GM23338 (cell line): ENCODE measurements around the gene NAA15. TPM values are rescaled to one million over a fixed set of nuclear protein-coding genes. Genes with fewer than 3 reads are reported as not detected.

Experiments used
- ATAC-seq: fragments of 200-7000 bp; cut with Tn5 transposase; 3 replicates; pipeline ENCODE4 v1.9.1; 2020
- DNase-seq: peaks from one replicate; pipeline ENCODE4 v3.0.0-alpha.2; 2015; ENCODE audit warnings: low spot score
- H2AFZ ChIP-seq: fragments of 200-600 bp; sonication (generic); 2 replicates; pipeline ENCODE4 v1.8.0; 2016; ENCODE audit warnings: antibody characterized with exemption, mild to moderate bottlenecking, moderate library complexity
- H3F3A ChIP-seq: fragments of 200-600 bp; sonication (generic); replicated peaks from 2 replicates; pipeline ENCODE4 v1.8.0; 2017; ENCODE audit warnings: antibody characterized with exemption, mixed run types, low read depth
- H3K27ac ChIP-seq: fragments of 200-600 bp; sonication (generic); 2 replicates; pipeline ENCODE4 v1.6.1; 2016; ENCODE audit warnings: low read depth
- H3K27me3 ChIP-seq: fragments of 200-600 bp; sonication (generic); 2 replicates; pipeline ENCODE4 v1.8.0; 2016; ENCODE audit warnings: mild to moderate bottlenecking, mixed run types, moderate library complexity; ENCODE audit not compliant: insufficient read depth
- H3K36me3 ChIP-seq: fragments of 200-600 bp; sonication (generic); 2 replicates; pipeline ENCODE4 v1.8.0; 2016; ENCODE audit warnings: mild to moderate bottlenecking; ENCODE audit not compliant: insufficient read depth
- H3K4me1 ChIP-seq: fragments of 200-600 bp; sonication (generic); 2 replicates; pipeline ENCODE4 v1.8.0; 2016; ENCODE audit warnings: mild to moderate bottlenecking, moderate library complexity; ENCODE audit not compliant: insufficient read depth
- H3K4me2 ChIP-seq: fragments of 200-600 bp; sonication (generic); 2 replicates; pipeline ENCODE4 v1.7.1; 2017; ENCODE audit warnings: mixed run types
- H3K4me3 ChIP-seq: fragments of 200-600 bp; sonication (generic); 2 replicates; pipeline ENCODE4 v1.6.1; 2016; ENCODE audit warnings: mixed run types
- H3K79me2 ChIP-seq: fragments of 200-600 bp; sonication (generic); replicated peaks from 2 replicates; pipeline ENCODE4 v1.8.0; 2017; ENCODE audit warnings: mild to moderate bottlenecking; ENCODE audit not compliant: insufficient read depth
- H3K9me2 ChIP-seq: fragments of 200-600 bp; sonication (generic); 2 replicates; pipeline ENCODE4 v1.8.0; 2017; ENCODE audit not compliant: insufficient read depth
- H4K20me1 ChIP-seq: fragments of 200-600 bp; sonication (generic); replicated peaks from 2 replicates; pipeline ENCODE4 v1.8.0; 2017; ENCODE audit warnings: mild to moderate bottlenecking; ENCODE audit not compliant: insufficient read depth
- H3K27ac Mint-ChIP-seq: 2 replicates; pipeline ENCODE4 v1.8.0; 2020; ENCODE audit warnings: inconsistent platforms, mild to moderate bottlenecking, moderate library complexity, mixed read lengths
- H3K27me3 Mint-ChIP-seq: 3 replicates; pipeline ENCODE4 v1.8.0; 2022; ENCODE audit warnings: low read depth, mild to moderate bottlenecking, moderate library complexity, mixed read lengths, inconsistent platforms; ENCODE audit not compliant: insufficient read depth, poor library complexity
- H3K36me3 Mint-ChIP-seq: 3 replicates; pipeline ENCODE4 v1.8.0; 2021; ENCODE audit warnings: low read depth, mild to moderate bottlenecking, inconsistent platforms, moderate library complexity, mixed read lengths
- H3K4me1 Mint-ChIP-seq: 3 replicates; pipeline ENCODE4 v1.8.0; 2020; ENCODE audit warnings: mild to moderate bottlenecking, inconsistent platforms, mixed read lengths
- H3K4me3 Mint-ChIP-seq: 3 replicates; pipeline ENCODE4 v1.8.0; 2021; ENCODE audit warnings: moderate library complexity, mild to moderate bottlenecking, inconsistent platforms, mixed read lengths
- H3K9me3 Mint-ChIP-seq: 3 replicates; pipeline ENCODE4 v1.8.0; 2020; ENCODE audit warnings: moderate library complexity, mild to moderate bottlenecking, inconsistent platforms, mixed read lengths
- CREB1 ChIP-seq: fragments of 250-450 bp; sonication (Bioruptor Pico); IDR thresholded peaks from 2 replicates; pipeline ENCODE4 v1.5.0; 2020; ENCODE audit warnings: low read depth, mild to moderate bottlenecking, moderate library complexity
- CTCF ChIP-seq, 2 experiments: fragments of 200-600 bp in 1 of 2; sonication (generic) in 1 of 2; conservative IDR thresholded peaks; 2 replicates each; pipeline versions ENCODE4 v1.5.1 to v1.6.1; 2016 to 2017; ENCODE audit warnings: antibody characterized with exemption in 2 of 2, low read depth in 2 of 2, mild to moderate bottlenecking in 2 of 2, moderate library complexity in 1 of 2
- ETS1 ChIP-seq: IDR thresholded peaks from 2 replicates; pipeline ENCODE4 v1.6.1; 2016; ENCODE audit warnings: antibody characterized with exemption
- EZH2 ChIP-seq: fragments of 200-600 bp; sonication (generic); IDR thresholded peaks from one replicate; pipeline ENCODE4 v1.8.0; 2017; ENCODE audit warnings: antibody characterized with exemption, mild to moderate bottlenecking, low read depth; ENCODE audit not compliant: unreplicated experiment
- EZH2phosphoT487 ChIP-seq: fragments of 200-600 bp; sonication (generic); IDR thresholded peaks from one replicate; pipeline ENCODE4 v1.8.1; 2018; ENCODE audit warnings: antibody characterized with exemption; ENCODE audit not compliant: unreplicated experiment
- JUNB ChIP-seq: IDR thresholded peaks from one replicate; pipeline ENCODE4 v1.6.1; 2016; ENCODE audit warnings: antibody characterized with exemption; ENCODE audit not compliant: unreplicated experiment
- NANOG ChIP-seq: IDR thresholded peaks from 2 replicates; pipeline ENCODE4 v1.6.1; 2016; ENCODE audit warnings: antibody characterized with exemption, borderline replicate concordance
- POLR2AphosphoS5 ChIP-seq: IDR thresholded peaks from 2 replicates; pipeline ENCODE4 v1.6.1; 2016; ENCODE audit warnings: antibody characterized with exemption, low read depth
- REST ChIP-seq: IDR thresholded peaks from one replicate; pipeline ENCODE4 v1.6.1; 2018; ENCODE audit warnings: antibody characterized with exemption; ENCODE audit not compliant: unreplicated experiment
- STAT1 ChIP-seq: IDR thresholded peaks from one replicate; pipeline ENCODE4 v1.6.1; 2016; ENCODE audit warnings: antibody characterized with exemption; ENCODE audit not compliant: unreplicated experiment
- ZNF114 ChIP-seq: fragments of 250-450 bp; sonication (Bioruptor Pico); IDR thresholded peaks from 2 replicates; pipeline ENCODE4 v1.5.0; 2020; ENCODE audit warnings: mild to moderate bottlenecking, moderate library complexity
- ZNF331 ChIP-seq: fragments of 250-450 bp; sonication (Bioruptor Pico); IDR thresholded peaks from 2 replicates; pipeline ENCODE4 v1.5.0; 2020; ENCODE audit warnings: low read depth, mild to moderate bottlenecking, moderate library complexity
- ZNF462 ChIP-seq: fragments of 250-450 bp; sonication (Bioruptor Pico); IDR thresholded peaks from 2 replicates; pipeline ENCODE4 v1.5.0; 2020; ENCODE audit warnings: mild to moderate bottlenecking, moderate library complexity
- polyA plus RNA-seq: library from polyadenylated mRNA; unstranded; fragments of >200 nt; fragmentation: Nextera tagmentation; extraction: Ambion mirVana; gene quantifications from 2 replicates; pipeline ENCODE4 v1.2.1, GENCODE V29; 2016
- total RNA-seq: library from RNA; depleted of rRNA; stranded (reverse); fragments of >200 nt; shearing (Covaris generic); gene quantifications from 2 replicates; pipeline ENCODE4 v1.2.3, GENCODE V29; 2014

NAA15 gene
- total and polyA plus RNA-seq, 2 experiments from 2014 or later = 80.1 to 101 TPM

- no peak for TF ChIP-seq ZNF462
Measured at GRCh38 chr4:139374251-139374650, 72.9 kb downstream of the NAA15 start (continued).

GRCh38 chr4:139386421-139386820 lies 85.1 kb downstream of the NAA15 start:
- TF ChIP-seq ETS1 (no peak), POLR2AphosphoS5 (no peak), ZNF331 (CRISPR knock-in tag) (no peak), CREB1 (CRISPR knock-in tag) (no peak), NANOG (no peak), JUNB (no peak), CTCF (conservative IDR thresholded peaks at IDR 0.05; ENCODE audit: low read depth in 2 of 2) (no peak), ZNF114 (CRISPR knock-in tag) (no peak), STAT1 (no peak), EZH2 (no peak), EZH2phosphoT487 (no peak), REST (no peak)
- no peaks in the 10 kb centered on the region for H3F3A ChIP-seq
- no peaks in the 10 kb centered on the region for H3K9me2 ChIP-seq
- peaks cover 35% of the 10 kb centered on the region for H3K36me3 ChIP-seq
- ATAC-seq (no peak), DNase-seq (no peak)
- Mint-ChIP-seq H3K4me1 (no peaks in the 10 kb centered on the region), H3K4me3 (no peak overlapping the region), H3K9me3 (no peaks in the 10 kb centered on the region), H3K27me3 (no peaks in the 10 kb centered on the region), H3K27ac (no peak overlapping the region), H3K36me3 (peaks cover 71% of the 10 kb centered on the region)
- H3K4me3 ChIP-seq = no peak overlapping the region
- H3K27me3 ChIP-seq = no peaks in the 10 kb centered on the region
- H3K4me2 ChIP-seq = no peak overlapping the region
- H4K20me1 ChIP-seq = no peaks in the 10 kb centered on the region
- no peak overlapping the region for H3K27ac ChIP-seq
- no peaks in the 10 kb centered on the region for H3K4me1 ChIP-seq
- H3K79me2 ChIP-seq = 0 out of 2 replicates have a peak, but pooled peaks cover 4% of the 10 kb centered on the region
- no peak overlapping the region for H2AFZ ChIP-seq
